Left forelimb (tissue), 1 donor: ENCODE data around the gene PSD4.

ENCODE experiments used
- DNase-seq: peaks from one replicate; pipeline ENCODE4 v3.0.0-alpha.2; 2018; ENCODE audit warnings: low spot score

PSD4 gene

DNA sequence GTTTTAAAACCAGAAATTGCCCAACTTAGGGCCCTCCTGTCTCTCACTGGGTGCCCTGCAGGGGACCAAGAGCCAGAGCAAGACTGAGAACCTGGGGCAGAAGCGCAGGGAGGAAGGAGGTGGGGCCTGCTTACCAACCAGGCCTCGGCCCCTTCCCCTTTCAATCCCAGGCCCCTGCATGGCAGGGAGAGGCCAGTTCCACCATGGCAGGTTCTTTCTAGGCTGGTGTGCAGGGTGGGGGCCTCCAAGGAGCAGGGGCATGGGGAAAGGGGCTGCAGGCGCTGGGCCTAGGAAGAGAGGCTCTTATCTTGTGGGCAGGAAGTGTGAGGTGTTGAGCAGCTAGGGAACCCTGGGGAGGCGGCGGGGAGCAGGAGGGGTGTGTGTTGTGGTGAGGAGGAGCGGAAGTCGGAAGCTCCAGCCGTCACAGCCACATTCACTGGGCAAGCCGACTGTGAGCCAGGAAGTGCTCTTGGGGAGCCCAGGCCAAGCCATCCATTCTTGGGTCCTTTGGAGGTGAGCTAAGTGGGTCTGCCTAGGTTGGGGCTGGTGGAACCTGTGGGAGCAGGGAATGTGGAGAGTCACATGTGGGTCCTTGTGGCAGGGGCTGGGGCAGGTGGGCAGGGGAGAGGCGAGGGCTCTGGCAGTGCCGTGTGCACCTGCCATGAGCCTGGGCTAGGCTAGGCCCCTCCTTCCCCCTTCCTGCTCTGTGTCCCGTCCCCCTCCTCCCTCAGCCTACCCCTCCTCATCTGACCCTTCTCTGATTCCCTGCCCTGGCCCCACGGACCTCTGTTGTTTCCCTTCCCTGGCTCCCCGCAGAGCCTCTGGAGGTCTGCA, at the start of gene PSD4:
PSD4 (plus strand) TSS at position 430 of the 834 bp plus-strand sequence. CDS start 8,486 bp downstream, outside the sequence.
- DNase-seq, result peak; percentile 68

GRCh38 chr2:113124181-113124961, 49.4 kb upstream of the PSD4 start:
- no peak for DNase-seq

- no peak for DNase-seq
These were observed 48.6 kb upstream of the PSD4 start for GRCh38 chr2:113124984-113125855.

DNA sequence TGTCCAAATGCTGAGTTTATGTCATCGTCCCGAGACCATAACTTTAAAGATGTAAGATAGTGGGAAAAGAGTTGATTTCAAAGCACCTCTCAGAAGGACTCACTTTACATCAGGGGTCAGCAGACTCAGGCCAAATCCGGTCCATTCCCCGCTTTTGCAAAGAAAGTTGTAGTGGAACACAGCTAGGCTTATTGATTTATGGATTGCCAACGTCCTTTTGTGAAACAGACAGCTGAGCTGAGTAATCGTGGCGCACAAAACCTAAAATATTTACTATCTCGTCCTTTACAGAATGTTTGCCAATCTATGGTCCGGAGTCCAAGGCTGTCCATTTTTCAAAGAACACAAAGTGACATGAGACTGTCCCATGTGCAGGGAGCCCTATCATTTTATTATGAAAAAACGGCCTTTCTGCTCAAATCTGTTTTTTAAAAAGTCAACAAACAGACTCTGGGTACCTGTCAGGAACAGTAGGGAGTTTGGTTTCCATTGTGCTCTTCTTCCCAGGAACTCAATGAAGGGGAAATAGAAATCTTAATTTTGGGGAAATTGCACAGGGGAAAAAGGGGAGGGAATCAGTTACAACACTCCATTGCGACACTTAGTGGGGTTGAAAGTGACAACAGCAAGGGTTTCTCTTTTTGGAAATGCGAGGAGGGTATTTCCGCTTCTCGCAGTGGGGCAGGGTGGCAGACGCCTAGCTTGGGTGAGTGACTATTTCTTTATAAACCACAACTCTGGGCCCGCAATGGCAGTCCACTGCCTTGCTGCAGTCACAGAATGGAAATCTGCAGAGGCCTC, 46.7 kb upstream of the PSD4 start, which contains the start of gene IL1RN:
IL1RN (plus strand) TSS at position 754 of the 801 bp plus-strand sequence; CDS start at position 781, 27 bp downstream.
- no peak for DNase-seq

- DNase-seq, result no peak
These were observed 45.9 kb upstream of the PSD4 start for GRCh38 chr2:113127646-113128570.

GRCh38 chr2:113129519-113130078, 44.2 kb upstream of the PSD4 start:
- DNase-seq, result no peak

GRCh38 chr2:113131352-113132185, 42.2 kb upstream of the PSD4 start:
- no peak for DNase-seq

DNA sequence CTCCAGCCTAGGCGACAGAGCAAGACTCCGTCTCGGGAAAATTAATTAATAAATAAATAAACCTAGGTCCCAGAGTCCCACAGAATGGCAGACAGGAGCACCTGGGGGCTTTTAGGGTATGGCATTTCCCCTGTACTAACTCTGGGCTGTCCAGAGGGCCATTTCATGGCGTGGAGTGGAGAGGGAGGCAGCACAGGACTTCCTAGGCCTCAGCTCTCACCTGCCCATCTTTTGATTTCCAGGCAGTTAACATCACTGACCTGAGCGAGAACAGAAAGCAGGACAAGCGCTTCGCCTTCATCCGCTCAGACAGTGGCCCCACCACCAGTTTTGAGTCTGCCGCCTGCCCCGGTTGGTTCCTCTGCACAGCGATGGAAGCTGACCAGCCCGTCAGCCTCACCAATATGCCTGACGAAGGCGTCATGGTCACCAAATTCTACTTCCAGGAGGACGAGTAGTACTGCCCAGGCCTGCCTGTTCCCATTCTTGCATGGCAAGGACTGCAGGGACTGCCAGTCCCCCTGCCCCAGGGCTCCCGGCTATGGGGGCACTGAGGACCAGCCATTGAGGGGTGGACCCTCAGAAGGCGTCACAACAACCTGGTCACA, 41.3 kb upstream of the PSD4 start:
- DNase-seq, result no peak

- no peak for DNase-seq
These were observed 39.8 kb upstream of the PSD4 start for GRCh38 chr2:113133704-113134598.

- DNase-seq, result no peak
These were observed 39.1 kb upstream of the PSD4 start for GRCh38 chr2:113134717-113135116.

GRCh38 chr2:113135317-113135716, 38.5 kb upstream of the PSD4 start:
- DNase-seq, result no peak

DNA sequence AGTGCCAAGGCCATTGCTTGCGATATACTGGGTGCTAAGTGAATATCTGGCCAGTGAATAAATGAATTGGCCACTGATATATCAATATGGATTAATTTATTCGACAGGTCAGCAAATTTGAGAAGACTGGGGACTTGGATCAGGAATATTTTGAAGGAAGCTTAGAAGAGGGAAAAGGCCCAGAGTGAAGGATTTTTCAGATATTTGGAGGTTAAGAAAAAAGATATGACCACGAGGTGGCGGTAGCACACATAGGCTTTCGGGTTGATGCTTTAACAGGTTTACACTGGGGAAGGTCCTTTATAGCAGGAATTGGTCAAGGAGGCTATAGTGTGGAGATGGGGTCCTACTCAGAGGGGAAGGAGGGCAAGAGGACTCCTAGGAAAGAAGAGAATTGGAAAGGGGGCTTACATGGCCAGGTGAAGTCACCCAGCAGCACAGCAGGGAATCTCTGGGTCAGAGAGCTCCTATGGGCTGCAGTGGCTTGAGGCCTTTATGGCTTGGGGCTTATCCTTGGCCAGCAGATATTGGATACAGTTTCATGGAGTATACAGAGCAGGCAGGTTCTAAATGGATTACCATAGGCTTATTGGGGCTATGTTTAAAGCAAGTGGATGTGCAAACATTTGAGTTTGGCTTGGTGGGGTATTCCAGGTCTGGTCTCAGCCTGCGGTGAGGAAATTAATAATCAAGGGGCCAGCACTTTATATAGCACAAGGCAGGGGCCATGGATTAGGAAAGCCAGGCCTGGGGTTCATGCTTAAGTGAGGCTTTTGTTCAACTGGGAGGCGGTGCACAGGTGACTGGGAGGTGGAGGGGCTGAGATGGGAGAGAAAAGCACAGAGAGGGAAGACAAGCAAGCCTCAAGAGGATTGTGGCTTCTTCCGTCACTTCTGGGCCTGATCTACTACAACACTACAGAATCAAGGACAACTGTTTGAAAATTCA, 36.7 kb upstream of the PSD4 start:
- DNase-seq, result no peak

DNA sequence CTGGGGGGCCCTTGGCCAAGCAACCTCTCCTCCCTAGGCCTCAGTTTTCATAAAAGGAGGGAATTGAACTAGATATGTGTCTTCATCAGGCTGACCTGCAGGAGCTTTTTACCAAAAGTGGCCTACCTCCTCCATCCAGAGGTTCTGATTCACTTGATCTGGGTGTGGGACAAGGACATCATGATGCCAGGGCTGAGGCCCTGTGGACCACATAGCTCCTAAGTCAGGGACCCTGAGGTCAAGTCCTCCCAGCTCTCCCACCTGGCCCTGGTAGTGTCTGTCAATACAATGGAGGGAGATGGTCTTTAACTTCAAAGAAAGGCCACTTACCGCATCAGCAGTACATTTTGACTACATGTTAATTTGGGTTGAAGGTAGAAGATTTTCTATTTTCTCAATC, 35.9 kb upstream of the PSD4 start:
- no peak for DNase-seq

GRCh38 chr2:113138428-113139322, 35.1 kb upstream of the PSD4 start:
- DNase-seq, result no peak

GRCh38 chr2:113141451-113141850, 32.3 kb upstream of the PSD4 start:
- DNase-seq, result no peak
